Loucy (cell line): ENCODE results near the gene ARVCF.

Experiments used
- H2AFZ ChIP-seq: fragments of 200-600 bp; sonication (generic); 2 replicates; pipeline ENCODE4 v1.6.0; 2016; ENCODE audit warnings: antibody characterized with exemption, mild to moderate bottlenecking, low read length, moderate library complexity
- H3F3A ChIP-seq: fragments of 200-600 bp; 2 replicates; pipeline ENCODE4 v1.6.0; 2016; ENCODE audit warnings: antibody characterized with exemption, low read depth, mild to moderate bottlenecking
- H3K27me3 ChIP-seq: fragments of 200-600 bp; sonication (generic); 2 replicates; pipeline ENCODE4 v1.6.1; 2014; ENCODE audit warnings: low read length, mild to moderate bottlenecking; ENCODE audit not compliant: insufficient read depth, poor library complexity, severe bottlenecking
- H3K36me3 ChIP-seq: fragments of 200-600 bp; sonication (generic); 2 replicates; pipeline ENCODE4 v1.6.1; 2016; ENCODE audit warnings: low read length; ENCODE audit not compliant: insufficient read depth
- H3K4me1 ChIP-seq: fragments of 200-600 bp; sonication (generic); 2 replicates; pipeline ENCODE4 v1.5.1; 2014; ENCODE audit warnings: low read length, mild to moderate bottlenecking; ENCODE audit not compliant: insufficient read depth, poor library complexity, severe bottlenecking
- H3K4me2 ChIP-seq: fragments of 200-600 bp; sonication (generic); 2 replicates; pipeline ENCODE4 v1.6.0; 2014; ENCODE audit warnings: antibody characterized with exemption, low read length, low read depth, mild to moderate bottlenecking; ENCODE audit not compliant: poor library complexity, severe bottlenecking
- H3K4me3 ChIP-seq: fragments of 200-600 bp; sonication (generic); 2 replicates; pipeline ENCODE4 v1.5.1; 2014; ENCODE audit warnings: low read length, mild to moderate bottlenecking, mixed read lengths; ENCODE audit not compliant: poor library complexity, severe bottlenecking
- H3K79me2 ChIP-seq: fragments of 200-600 bp; sonication (generic); 2 replicates; pipeline ENCODE4 v1.6.1; 2014; ENCODE audit warnings: low read length; ENCODE audit not compliant: insufficient read depth
- H3K9ac ChIP-seq: fragments of 200-600 bp; sonication (generic); 2 replicates; pipeline ENCODE4 v1.6.0; 2014; ENCODE audit warnings: mild to moderate bottlenecking, low read depth, low read length, moderate library complexity; ENCODE audit not compliant: poor library complexity, severe bottlenecking
- H3K9me2 ChIP-seq: fragments of 200-600 bp; sonication (generic); replicated peaks from 2 replicates; pipeline ENCODE4 v1.6.1; 2016; ENCODE audit warnings: low read depth, low read length, mixed read lengths
- H3K9me3 ChIP-seq: fragments of 200-600 bp; sonication (generic); 2 replicates; pipeline ENCODE4 v1.6.1; 2014; ENCODE audit warnings: mild to moderate bottlenecking, antibody characterized with exemption, low read length, low read depth; ENCODE audit not compliant: insufficient read depth
- H4K20me1 ChIP-seq: fragments of 200-600 bp; sonication (generic); 2 replicates; pipeline ENCODE4 v1.6.0; 2014; ENCODE audit warnings: antibody characterized with exemption, low read length, mild to moderate bottlenecking; ENCODE audit not compliant: insufficient read depth, poor library complexity, severe bottlenecking
- EZH2phosphoT487 ChIP-seq: fragments of 200-600 bp; IDR thresholded peaks from 2 replicates; pipeline ENCODE4 v1.6.1; 2018; ENCODE audit warnings: antibody characterized with exemption, mild to moderate bottlenecking, moderate library complexity, borderline replicate concordance
- TF ChIP-seq, protein P1 (sequence below): fragments of 200-600 bp; sonication (generic); conservative IDR thresholded peaks from 2 replicates; pipeline ENCODE4 v1.5.1; 2014; ENCODE audit warnings: mild to moderate bottlenecking, antibody characterized with exemption, low read length

The ARVCF gene

DNA sequence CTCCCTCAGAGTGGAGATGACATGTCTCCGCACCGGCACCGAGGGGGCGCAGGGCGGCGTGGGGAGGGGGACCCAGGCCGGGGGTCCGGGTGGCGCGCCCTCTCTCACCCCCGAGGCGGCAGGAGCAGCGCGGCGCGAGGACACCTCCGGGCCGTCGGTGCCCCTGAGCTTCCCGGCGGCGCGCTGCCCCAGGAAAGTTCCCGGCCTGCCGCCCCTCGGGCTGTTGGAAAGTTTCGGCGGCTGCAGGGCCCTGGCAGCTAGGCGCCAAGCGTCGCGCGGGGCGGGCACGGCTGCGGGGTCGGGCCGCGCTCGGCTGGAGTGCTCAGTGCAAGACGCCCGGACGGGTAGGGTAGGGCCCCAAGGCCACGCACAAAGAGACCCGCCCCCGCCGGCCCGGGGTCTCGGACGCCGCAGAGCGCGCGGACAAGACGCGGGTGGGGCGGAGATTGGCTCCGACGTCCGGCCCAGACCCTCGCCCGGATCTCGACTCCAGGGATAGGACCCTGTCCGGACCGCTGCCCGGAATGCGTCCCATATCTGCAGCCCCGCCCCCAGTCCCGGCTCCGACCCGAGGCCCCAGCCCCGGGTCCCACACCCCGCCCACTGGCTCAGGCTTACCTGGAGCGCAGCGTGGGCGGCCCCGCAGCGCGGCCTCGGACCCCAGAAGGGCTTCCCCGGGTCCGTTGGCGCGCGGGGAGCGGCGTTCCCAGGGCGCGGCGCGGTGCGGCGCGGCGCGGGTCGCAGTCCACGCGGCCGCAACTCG lies 471 bp downstream of the ARVCF start:
- Histone ChIP-seq H3K9me2 (no peaks in the 10 kb centered on the region), H4K20me1 (peaks cover under 1% of the 10 kb centered on the region), H2AFZ (peak overlapping the region; percentile 91; the same call in 1 of the 2 replicates), H3K4me3 (peak overlapping the region; percentile 73), H3K36me3 (no peaks in the 10 kb centered on the region), H3K27me3 (peaks cover 19% of the 10 kb centered on the region), H3F3A (no peaks in the 10 kb centered on the region), H3K4me1 (peaks cover 13% of the 10 kb centered on the region), H3K79me2 (peaks cover 2% of the 10 kb centered on the region), H3K9ac (peak overlapping the region; percentile 31), H3K9me3 (no peaks in the 10 kb centered on the region), H3K4me2 (peak overlapping the region; percentile 82)
- TF ChIP-seq, protein P1, sequence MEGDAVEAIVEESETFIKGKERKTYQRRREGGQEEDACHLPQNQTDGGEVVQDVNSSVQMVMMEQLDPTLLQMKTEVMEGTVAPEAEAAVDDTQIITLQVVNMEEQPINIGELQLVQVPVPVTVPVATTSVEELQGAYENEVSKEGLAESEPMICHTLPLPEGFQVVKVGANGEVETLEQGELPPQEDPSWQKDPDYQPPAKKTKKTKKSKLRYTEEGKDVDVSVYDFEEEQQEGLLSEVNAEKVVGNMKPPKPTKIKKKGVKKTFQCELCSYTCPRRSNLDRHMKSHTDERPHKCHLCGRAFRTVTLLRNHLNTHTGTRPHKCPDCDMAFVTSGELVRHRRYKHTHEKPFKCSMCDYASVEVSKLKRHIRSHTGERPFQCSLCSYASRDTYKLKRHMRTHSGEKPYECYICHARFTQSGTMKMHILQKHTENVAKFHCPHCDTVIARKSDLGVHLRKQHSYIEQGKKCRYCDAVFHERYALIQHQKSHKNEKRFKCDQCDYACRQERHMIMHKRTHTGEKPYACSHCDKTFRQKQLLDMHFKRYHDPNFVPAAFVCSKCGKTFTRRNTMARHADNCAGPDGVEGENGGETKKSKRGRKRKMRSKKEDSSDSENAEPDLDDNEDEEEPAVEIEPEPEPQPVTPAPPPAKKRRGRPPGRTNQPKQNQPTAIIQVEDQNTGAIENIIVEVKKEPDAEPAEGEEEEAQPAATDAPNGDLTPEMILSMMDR, result no peak
- TF ChIP-seq EZH2phosphoT487, result no peak

DNA sequence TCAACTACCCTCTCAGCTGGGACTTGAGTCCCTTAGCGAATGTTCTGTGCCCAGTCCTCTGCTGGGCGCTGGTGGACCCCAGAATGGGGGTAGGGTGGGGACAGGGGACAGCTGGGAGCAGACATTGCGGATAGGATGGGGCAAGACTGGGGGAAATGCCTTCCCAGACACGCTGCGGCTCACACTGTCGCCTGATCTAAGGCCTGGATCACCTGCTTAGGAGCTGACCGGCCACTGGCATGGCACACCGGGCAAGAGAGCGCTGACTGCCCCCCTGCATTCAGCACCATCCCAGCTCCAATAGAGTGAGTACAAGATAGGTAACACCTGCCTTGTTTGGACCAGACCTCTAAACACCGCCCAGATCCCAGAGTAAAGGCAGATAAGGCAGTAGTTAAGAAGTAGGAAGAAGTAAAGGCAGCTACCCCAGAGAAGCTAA lies 1.4 kb downstream of the ARVCF start:
- Histone ChIP-seq H3K4me3 (no peak overlapping the region), H3K79me2 (no peaks in the 10 kb centered on the region), H3K9ac (no peak overlapping the region), H3K36me3 (no peaks in the 10 kb centered on the region), H4K20me1 (no peaks in the 10 kb centered on the region), H3K4me1 (peaks cover 9% of the 10 kb centered on the region), H3K9me2 (no peaks in the 10 kb centered on the region), H2AFZ (no peak overlapping the region), H3F3A (no peaks in the 10 kb centered on the region), H3K27me3 (peaks cover 19% of the 10 kb centered on the region), H3K9me3 (no peaks in the 10 kb centered on the region), H3K4me2 (no peak overlapping the region)
- TF ChIP-seq EZH2phosphoT487, result no peak
- TF ChIP-seq, protein P1, result no peak

DNA sequence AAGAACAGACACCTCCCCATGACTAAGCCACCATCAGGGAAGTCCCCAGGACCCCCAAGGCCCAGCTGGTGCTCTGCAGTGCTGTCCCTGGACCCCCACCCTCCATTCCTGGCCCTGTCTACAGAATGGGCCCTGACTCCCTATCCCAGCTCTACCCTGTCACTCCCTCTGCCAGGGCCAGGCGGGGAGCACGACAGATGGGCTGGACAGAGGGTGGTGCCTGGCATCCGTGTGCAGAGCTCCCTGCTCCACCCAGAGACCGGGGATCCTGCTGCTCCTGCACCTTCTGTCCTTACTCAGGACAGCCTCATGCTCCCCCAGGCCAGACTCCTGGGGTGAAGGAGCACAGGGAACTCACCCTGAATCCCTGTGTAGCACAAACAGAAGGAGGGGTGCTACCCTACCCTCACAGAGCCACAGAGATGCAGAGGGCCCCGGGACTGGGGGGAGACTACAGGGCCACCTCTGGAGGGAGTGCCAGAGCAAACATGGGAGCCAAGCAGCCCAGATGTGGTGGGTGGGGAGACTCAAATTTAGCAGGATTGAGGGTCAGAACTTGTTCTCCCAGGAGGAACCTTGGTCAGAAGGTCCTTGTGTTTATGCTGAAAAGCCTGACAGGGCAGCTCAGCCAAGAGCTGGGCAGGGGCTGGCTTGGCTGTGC lies 2.0 kb downstream of the ARVCF start:
- Histone ChIP-seq H2AFZ (no peak overlapping the region), H3K27me3 (peaks cover 19% of the 10 kb centered on the region), H3K9me3 (no peaks in the 10 kb centered on the region), H3K4me2 (no peak overlapping the region), H3K4me3 (no peak overlapping the region), H4K20me1 (no peaks in the 10 kb centered on the region), H3K36me3 (no peaks in the 10 kb centered on the region), H3K9me2 (no peaks in the 10 kb centered on the region), H3F3A (no peaks in the 10 kb centered on the region), H3K79me2 (no peaks in the 10 kb centered on the region), H3K9ac (no peak overlapping the region), H3K4me1 (peaks cover 8% of the 10 kb centered on the region)
- no peak for TF ChIP-seq EZH2phosphoT487
- TF ChIP-seq, protein P1, result no peak
